OCI-LY1 (cell line): ENCODE data around the gene MC1R.

Experiments
- EZH2 ChIP-seq: fragments of 200-600 bp; sonication (generic), shearing (Covaris generic); IDR thresholded peaks from 2 replicates; pipeline ENCODE4 v1.8.0; 2017; ENCODE audit warnings: borderline replicate concordance, mixed run types, mild to moderate bottlenecking, antibody characterized with exemption, low read length, moderate library complexity, mixed read lengths
- TF ChIP-seq, protein P1 (sequence below): fragments of 200-600 bp; sonication (generic), shearing (Covaris generic); IDR thresholded peaks from 2 replicates; pipeline ENCODE4 v1.5.1; 2017; ENCODE audit warnings: mild to moderate bottlenecking, antibody characterized with exemption, low read length, moderate library complexity, mixed read lengths

DNA sequence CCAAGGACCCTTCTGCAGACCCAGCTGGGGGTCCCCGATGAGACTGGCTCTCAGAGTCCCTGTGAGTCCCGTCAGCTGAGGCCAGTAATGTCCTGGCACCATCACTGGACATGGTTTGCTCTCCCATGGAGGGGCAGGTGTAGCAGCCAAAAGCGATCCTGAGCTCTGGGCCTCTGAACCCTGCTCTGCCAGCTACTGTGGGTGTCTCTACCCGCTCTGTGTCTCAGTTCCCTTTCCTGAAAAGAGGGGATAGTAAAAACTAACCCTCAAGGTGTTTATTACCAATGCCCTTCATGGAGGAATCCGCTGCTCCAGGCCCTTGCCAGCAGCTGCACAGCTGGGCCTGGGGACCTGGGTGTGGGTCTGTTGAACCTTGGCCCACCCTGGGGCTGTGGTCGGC lies 13.3 kb downstream of the MC1R start:
- no peak for TF ChIP-seq EZH2
- TF ChIP-seq, protein P1, sequence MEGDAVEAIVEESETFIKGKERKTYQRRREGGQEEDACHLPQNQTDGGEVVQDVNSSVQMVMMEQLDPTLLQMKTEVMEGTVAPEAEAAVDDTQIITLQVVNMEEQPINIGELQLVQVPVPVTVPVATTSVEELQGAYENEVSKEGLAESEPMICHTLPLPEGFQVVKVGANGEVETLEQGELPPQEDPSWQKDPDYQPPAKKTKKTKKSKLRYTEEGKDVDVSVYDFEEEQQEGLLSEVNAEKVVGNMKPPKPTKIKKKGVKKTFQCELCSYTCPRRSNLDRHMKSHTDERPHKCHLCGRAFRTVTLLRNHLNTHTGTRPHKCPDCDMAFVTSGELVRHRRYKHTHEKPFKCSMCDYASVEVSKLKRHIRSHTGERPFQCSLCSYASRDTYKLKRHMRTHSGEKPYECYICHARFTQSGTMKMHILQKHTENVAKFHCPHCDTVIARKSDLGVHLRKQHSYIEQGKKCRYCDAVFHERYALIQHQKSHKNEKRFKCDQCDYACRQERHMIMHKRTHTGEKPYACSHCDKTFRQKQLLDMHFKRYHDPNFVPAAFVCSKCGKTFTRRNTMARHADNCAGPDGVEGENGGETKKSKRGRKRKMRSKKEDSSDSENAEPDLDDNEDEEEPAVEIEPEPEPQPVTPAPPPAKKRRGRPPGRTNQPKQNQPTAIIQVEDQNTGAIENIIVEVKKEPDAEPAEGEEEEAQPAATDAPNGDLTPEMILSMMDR: no peak
